ENCODE results near the gene ITGA3.

GRCh38 chr17:50026046-50026675 is 29.7 kb upstream of the ITGA3 start:
- no peak for TF ChIP-seq EZH2 (IDR thresholded peaks at IDR 0.05; ENCODE audit: insufficient read depth, poor library complexity, severe bottlenecking)
- TF ChIP-seq EZH2phosphoT487 (IDR thresholded peaks at IDR 0.05; ENCODE audit: insufficient read depth, low read depth), result no peak
